Right lung (tissue), 5 donors: Measurements from ENCODE around the gene SLC16A11. TPM values are rescaled to one million over a fixed set of nuclear protein-coding genes. Genes with fewer than 3 reads are reported as not detected.
"Not testable (repeated sequence)": the region's sequence is repeated elsewhere in the genome, so short reads cannot be mapped to it uniquely, and the experiment has no call there.

Experiments
- DNase-seq, 2 donors: peaks; one replicate each; pipeline ENCODE4 v3.0.0-alpha.2; 2013
- polyA plus RNA-seq, 5 donors: library from polyadenylated mRNA; unstranded; fragments of 120-200 nt; gene quantifications; one replicate each; pipeline versions ENCODE4 v1.2.1 to v1.2.3, GENCODE V29; 2013; ENCODE audit warnings: inconsistent platforms in 1 of 5, low replicate concordance in 1 of 5; ENCODE audit not compliant: insufficient read length in 5 of 5, insufficient read depth in 1 of 5

SLC16A11 gene
- polyA plus RNA-seq, 5 donors, result 0.42 to 1.6 (median 1.2) TPM

- no peak for DNase-seq
These were observed 15.0 kb upstream of the SLC16A11 start for GRCh38 chr17:7058831-7059447.

- DNase-seq, result no peak
These were observed 12.5 kb upstream of the SLC16A11 start for GRCh38 chr17:7056386-7056785.

GRCh38 chr17:7050583-7050982, 6.7 kb upstream of the SLC16A11 start:
- not testable (repeated sequence) for DNase-seq

- no peak for DNase-seq
These were observed 5.1 kb upstream of the SLC16A11 start for GRCh38 chr17:7048968-7049367.

GRCh38 chr17:7047566-7047965, 3.7 kb upstream of the SLC16A11 start:
- DNase-seq, result no peak

GRCh38 chr17:7046725-7047397, 3.0 kb upstream of the SLC16A11 start:
- not testable (repeated sequence) for DNase-seq

- no peak for DNase-seq
These were observed 2.3 kb upstream of the SLC16A11 start for GRCh38 chr17:7046127-7046724.

GRCh38 chr17:7045492-7046126, 1.7 kb upstream of the SLC16A11 start:
- peak in 1 of 2 donors; percentile 72 for DNase-seq

GRCh38 chr17:7043182-7043496, 753 bp downstream of the SLC16A11 start:
- no peak for DNase-seq

GRCh38 chr17:7042501-7043181, 1.3 kb downstream of the SLC16A11 start:
- no peak for DNase-seq

- DNase-seq, result no peak
These were observed 2.0 kb downstream of the SLC16A11 start for GRCh38 chr17:7041607-7042500.

- no peak for DNase-seq
These were observed 4.1 kb downstream of the SLC16A11 start for GRCh38 chr17:7039832-7040231.

- DNase-seq, result no peak
These were observed 5.6 kb downstream of the SLC16A11 start for GRCh38 chr17:7038025-7038862.

GRCh38 chr17:7035591-7036368, 8.1 kb downstream of the SLC16A11 start, which contains the start of gene SLC16A13:
Gene SLC16A13 (plus strand): TSS chr17:7036015. CDS start chr17:7036383, 368 bp downstream.
- peak; percentile 90 to 93 for DNase-seq

- DNase-seq, result no peak
These were observed 8.8 kb downstream of the SLC16A11 start for GRCh38 chr17:7034955-7035590.

GRCh38 chr17:7029659-7030058, 14.2 kb downstream of the SLC16A11 start:
- no peak for DNase-seq

- no peak for DNase-seq
These were observed 14.8 kb downstream of the SLC16A11 start for GRCh38 chr17:7029096-7029495.

GRCh38 chr17:7027335-7027734, 16.6 kb downstream of the SLC16A11 start:
- DNase-seq, result no peak
